ENCODE results near the gene DRICH1. TPM values are rescaled to one million over a fixed set of nuclear protein-coding genes. Genes with fewer than 3 reads are reported as not detected.
"Not testable (repeated sequence)": the region's sequence is repeated elsewhere in the genome, so short reads cannot be mapped to it uniquely, and the experiment has no call there.

DRICH1 gene
- total RNA-seq, 4 donors from 2014 or later: 0.33 TPM; not detected in 3

DNA sequence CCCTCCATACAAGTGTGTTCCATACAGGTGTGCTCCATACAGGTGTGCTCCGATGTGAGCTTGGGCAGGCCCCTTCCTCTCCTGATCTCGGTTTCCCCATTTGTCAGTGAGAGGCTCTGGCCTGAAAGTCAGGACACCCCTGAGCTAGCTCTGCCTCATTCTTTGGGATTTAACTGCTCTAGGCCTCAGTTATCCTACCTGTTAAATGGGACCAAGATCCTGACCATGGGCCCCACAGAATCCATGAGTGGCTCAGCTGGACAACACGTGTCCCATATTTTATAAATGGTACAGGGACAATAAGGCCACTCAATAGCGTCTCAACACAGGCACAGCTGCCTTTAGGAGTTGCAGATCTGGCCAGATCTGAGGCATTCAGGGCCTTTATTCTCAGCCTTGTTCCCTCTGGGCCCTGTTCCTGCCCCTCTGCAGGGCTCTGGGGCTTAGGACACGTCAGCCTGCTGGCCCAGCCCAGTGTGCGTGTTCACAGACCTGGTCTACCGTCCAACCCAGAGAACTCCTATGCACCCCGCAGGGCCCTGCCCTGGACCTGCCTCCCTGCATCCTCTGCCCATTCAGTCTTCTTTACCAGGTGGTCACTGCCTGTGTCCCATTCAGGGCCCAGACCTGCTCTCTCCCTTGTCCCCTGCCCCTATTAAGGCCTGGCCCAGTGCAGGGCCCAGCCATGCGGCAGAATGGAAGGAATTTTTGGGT, 33.2 kb downstream of the DRICH1 start:
- no peak for TF ChIP-seq POLR2A (IDR thresholded peaks at IDR 0.05; ENCODE audit: low read depth)
- no peaks in the 10 kb centered on the region for H3K36me3 ChIP-seq
- no peak overlapping the region for H3K4me3 ChIP-seq
- intact Hi-C loops (cut with DNase I): no loop called here
- H3K4me1 ChIP-seq: no peaks in the 10 kb centered on the region
- DNase-seq (ENCODE audit: extremely low spot score): no peak
- H3K27ac ChIP-seq (replicated peaks in 1 of 4): no peak overlapping the region
- WGBS: 90% methylated on average over 8 of the region's 9 CpGs
- H3K9me3 ChIP-seq: no peaks in the 10 kb centered on the region
- peaks cover 0 to under 1% (median 0%) of the 10 kb centered on the region in 4 donors for H3K27me3 ChIP-seq

DNA sequence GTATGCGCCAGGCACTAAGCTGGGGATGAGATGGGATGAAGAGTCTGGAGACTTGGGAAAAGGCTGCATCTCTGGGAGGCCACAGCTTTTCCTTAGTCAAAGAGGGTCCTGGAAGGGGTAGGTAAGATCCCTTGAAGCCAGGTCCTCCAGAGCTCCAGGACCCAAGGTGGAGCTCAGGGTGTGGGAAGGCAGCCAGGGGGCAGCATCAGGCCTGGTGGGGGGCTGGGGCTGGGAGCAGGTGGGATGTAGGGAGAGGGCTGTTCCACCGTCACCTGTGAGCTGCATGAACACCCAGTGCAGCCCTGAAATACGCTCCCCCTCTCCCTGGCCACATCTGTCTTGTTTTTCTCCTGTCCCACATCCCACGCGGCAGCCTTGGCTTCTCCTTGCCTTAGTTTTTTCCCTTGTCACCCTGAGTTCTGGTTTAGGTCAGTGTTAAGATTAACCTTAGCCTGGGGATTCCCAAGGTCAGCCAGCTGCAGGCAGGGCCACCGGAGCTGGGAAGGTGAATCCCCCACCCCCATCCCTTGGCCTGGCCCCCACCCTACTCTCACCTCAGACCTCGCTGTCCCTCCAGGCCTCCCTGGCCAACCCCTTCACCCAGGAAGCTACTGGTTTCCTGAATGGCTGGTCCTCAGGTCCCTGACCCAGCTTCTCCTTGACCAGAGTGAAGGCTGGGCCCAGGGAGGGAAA, 34.4 kb downstream of the DRICH1 start:
- 100% methylated on average over 1 of the region's 7 CpGs for WGBS
- intact Hi-C loops (cut with DNase I); H3K27ac ChIP-seq (replicated peaks in 1 of 4); H3K36me3 ChIP-seq; H3K4me1 ChIP-seq; H3K4me3 ChIP-seq; H3K27me3 ChIP-seq; DNase-seq (ENCODE audit: extremely low spot score); H3K9me3 ChIP-seq: not testable (repeated sequence)

DNA sequence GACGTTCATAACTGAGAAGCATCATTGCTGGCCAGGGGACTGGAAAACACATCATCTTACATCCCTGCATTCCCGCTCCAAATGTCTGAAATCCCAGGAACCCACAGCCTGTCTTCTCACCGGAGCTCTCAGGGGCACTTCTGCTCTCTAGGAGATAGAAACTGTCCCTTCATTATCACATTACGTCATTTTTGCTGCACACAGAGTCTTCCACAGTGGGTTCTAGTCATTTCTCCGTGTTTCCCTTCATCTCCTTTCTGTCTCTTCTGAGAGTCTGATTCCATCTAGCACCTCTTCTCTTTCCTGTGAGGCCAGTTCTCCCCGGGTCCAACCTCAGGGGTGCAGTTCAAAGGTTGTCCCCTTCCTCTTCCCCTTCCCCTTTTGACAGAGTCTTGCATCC, 36.2 kb downstream of the DRICH1 start:
- intact Hi-C loops (cut with DNase I); H3K36me3 ChIP-seq; H3K27ac ChIP-seq (replicated peaks in 1 of 4); H3K27me3 ChIP-seq; H3K9me3 ChIP-seq; H3K4me1 ChIP-seq; DNase-seq (ENCODE audit: extremely low spot score); H3K4me3 ChIP-seq: not testable (repeated sequence)
- WGBS: 56% methylated on average over 6 of the region's 6 CpGs

DNA sequence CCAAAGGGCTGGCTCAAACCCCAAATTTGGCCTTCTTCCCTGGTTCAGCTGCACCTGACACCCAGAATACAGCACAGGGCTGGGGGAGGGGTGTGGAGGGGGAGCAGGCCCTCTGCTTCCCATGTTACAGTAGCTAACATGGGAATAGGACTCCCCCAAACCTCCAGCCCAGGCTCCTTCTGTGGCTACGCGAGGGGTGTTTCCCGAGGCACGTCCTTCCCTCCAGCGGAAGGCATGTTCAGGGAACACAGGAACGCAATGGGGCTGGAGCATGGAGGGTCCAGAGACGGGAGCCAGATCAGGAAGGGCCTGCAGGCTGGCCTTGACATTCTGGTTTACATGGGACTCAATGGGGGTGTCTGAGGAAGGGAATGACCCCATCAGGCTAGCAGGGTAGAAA, 40.3 kb downstream of the DRICH1 start:
- Histone ChIP-seq H3K4me1 (no peaks in the 10 kb centered on the region), H3K9me3 (peaks cover 0 to 3% (median 0%) of the 10 kb centered on the region in 4 donors), H3K27ac (replicated peaks in 1 of 4) (no peak overlapping the region), H3K27me3 (no peaks in the 10 kb centered on the region), H3K36me3 (no peaks in the 10 kb centered on the region), H3K4me3 (no peak overlapping the region)
- WGBS: 79% methylated on average over 7 of the region's 7 CpGs
- TF ChIP-seq, protein P1, sequence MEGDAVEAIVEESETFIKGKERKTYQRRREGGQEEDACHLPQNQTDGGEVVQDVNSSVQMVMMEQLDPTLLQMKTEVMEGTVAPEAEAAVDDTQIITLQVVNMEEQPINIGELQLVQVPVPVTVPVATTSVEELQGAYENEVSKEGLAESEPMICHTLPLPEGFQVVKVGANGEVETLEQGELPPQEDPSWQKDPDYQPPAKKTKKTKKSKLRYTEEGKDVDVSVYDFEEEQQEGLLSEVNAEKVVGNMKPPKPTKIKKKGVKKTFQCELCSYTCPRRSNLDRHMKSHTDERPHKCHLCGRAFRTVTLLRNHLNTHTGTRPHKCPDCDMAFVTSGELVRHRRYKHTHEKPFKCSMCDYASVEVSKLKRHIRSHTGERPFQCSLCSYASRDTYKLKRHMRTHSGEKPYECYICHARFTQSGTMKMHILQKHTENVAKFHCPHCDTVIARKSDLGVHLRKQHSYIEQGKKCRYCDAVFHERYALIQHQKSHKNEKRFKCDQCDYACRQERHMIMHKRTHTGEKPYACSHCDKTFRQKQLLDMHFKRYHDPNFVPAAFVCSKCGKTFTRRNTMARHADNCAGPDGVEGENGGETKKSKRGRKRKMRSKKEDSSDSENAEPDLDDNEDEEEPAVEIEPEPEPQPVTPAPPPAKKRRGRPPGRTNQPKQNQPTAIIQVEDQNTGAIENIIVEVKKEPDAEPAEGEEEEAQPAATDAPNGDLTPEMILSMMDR (IDR thresholded peaks at IDR 0.05): no peak
- TF ChIP-seq POLR2A (IDR thresholded peaks at IDR 0.05; ENCODE audit: low read depth) (no peak), POLR2AphosphoS5 (IDR thresholded peaks at IDR 0.05) (no peak), EP300 (IDR thresholded peaks at IDR 0.05) (no peak)
- no peak for DNase-seq (ENCODE audit: extremely low spot score)
- intact Hi-C loops (cut with DNase I): loop anchor here (5.0 kb wide), 1 partner anchor 190 kb away; no protein-coding TSS in a partner anchor

- Histone ChIP-seq H3K9me3 (peaks cover 0 to 3% (median 0%) of the 10 kb centered on the region in 4 donors), H3K4me3 (no peak overlapping the region), H3K27me3 (no peaks in the 10 kb centered on the region), H3K36me3 (no peaks in the 10 kb centered on the region), H3K4me1 (no peaks in the 10 kb centered on the region), H3K27ac (replicated peaks in 1 of 4) (no peak overlapping the region)
- intact Hi-C loops (cut with DNase I): loop anchor here (5.0 kb wide), 1 partner anchor 189 kb away; no protein-coding TSS in a partner anchor
- TF ChIP-seq EP300 (IDR thresholded peaks at IDR 0.05): no peak
- TF ChIP-seq, protein P1 (IDR thresholded peaks at IDR 0.05): peak; percentile 60 to 76 (median 69)
- WGBS: 56% methylated on average over 11 of the region's 11 CpGs
- no peak for DNase-seq (ENCODE audit: extremely low spot score)
These were observed 40.8 kb downstream of the DRICH1 start for GRCh38 chr22:23591201-23591791.

- no peak overlapping the region for H3K27ac ChIP-seq (replicated peaks in 1 of 4)
- H3K9me3 ChIP-seq: no peaks in the 10 kb centered on the region
- no peak for DNase-seq (ENCODE audit: extremely low spot score)
- H3K36me3 ChIP-seq: no peaks in the 10 kb centered on the region
- intact Hi-C loops (cut with DNase I): no loop called here
- TF ChIP-seq, protein P1 (IDR thresholded peaks at IDR 0.05): no peak
- TF ChIP-seq POLR2A (IDR thresholded peaks at IDR 0.05; ENCODE audit: low read depth) (no peak), EP300 (IDR thresholded peaks at IDR 0.05) (no peak), POLR2AphosphoS5 (IDR thresholded peaks at IDR 0.05) (no peak)
- no peak overlapping the region for H3K4me3 ChIP-seq
- no peaks in the 10 kb centered on the region for H3K4me1 ChIP-seq
- WGBS: 68% methylated on average over 6 of the region's 6 CpGs
- H3K27me3 ChIP-seq: peaks cover 0 to 15% (median 0%) of the 10 kb centered on the region in 4 donors
These were observed 48.3 kb downstream of the DRICH1 start for GRCh38 chr22:23583836-23584235.
